GM18498 (cell line): Measurements from ENCODE around the gene TMC2.
"Not testable (repeated sequence)": the region's sequence is repeated elsewhere in the genome, so short reads cannot be mapped to it uniquely, and the experiment has no call there.

ENCODE experiments used
- ATAC-seq: cut with Tn5 transposase; IDR thresholded peaks from one replicate; pipeline ENCODE4 v1.9.1; 2021; ENCODE audit warnings: mild to moderate bottlenecking, moderate library complexity; ENCODE audit not compliant: unreplicated experiment

The TMC2 gene, protein sequence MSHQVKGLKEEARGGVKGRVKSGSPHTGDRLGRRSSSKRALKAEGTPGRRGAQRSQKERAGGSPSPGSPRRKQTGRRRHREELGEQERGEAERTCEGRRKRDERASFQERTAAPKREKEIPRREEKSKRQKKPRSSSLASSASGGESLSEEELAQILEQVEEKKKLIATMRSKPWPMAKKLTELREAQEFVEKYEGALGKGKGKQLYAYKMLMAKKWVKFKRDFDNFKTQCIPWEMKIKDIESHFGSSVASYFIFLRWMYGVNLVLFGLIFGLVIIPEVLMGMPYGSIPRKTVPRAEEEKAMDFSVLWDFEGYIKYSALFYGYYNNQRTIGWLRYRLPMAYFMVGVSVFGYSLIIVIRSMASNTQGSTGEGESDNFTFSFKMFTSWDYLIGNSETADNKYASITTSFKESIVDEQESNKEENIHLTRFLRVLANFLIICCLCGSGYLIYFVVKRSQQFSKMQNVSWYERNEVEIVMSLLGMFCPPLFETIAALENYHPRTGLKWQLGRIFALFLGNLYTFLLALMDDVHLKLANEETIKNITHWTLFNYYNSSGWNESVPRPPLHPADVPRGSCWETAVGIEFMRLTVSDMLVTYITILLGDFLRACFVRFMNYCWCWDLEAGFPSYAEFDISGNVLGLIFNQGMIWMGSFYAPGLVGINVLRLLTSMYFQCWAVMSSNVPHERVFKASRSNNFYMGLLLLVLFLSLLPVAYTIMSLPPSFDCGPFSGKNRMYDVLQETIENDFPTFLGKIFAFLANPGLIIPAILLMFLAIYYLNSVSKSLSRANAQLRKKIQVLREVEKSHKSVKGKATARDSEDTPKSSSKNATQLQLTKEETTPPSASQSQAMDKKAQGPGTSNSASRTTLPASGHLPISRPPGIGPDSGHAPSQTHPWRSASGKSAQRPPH

DNA sequence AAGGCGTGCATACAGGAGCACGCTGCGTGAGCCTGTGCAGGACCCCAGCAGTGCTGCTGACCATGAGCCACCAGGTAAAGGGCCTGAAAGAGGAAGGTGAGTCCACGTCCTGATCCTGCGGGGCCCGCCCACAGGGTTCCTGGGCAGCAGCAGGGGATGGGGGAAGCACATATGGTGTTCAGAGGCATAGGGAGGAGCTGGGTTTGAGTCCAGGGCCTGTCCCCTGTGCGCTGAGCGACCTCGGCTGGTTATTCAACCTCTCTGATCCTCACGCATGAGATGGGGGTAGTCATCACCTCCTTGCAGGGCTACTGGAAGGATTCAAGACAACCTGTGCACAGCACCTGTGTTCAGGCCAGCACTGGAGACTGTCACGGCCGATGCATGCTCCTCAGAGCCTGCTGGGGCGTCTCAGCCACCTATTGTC, at the start of gene TMC2:
Gene TMC2, plus strand, starts transcription at position 14 of the 427 bp plus-strand sequence. Its CDS starts 49 bp downstream, at position 63.
- no peak for ATAC-seq

DNA sequence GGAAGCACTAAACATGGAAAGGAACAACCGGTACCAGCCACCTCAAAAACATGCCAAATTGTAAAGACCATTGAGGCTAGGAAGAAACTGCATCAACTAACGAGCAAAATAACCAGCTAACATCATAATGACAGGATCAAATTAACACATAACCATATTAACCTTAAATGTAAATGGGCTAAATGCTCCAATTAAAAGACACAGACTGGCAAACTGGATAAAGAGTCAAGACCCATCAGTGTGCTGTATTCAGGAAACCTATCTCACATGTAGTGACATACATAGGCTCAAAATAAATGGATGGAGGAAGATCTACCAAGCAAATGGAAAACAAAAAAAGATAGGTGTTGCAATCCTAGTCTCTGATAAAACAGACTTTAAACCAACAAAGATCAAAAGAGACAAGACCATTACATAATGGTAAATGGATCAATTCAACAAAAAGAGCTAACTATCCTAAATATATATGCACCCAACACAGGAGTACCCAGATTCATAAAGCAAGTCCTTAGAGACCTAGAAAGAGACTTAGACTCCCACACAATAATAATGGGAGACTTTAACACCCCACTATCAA, 33.5 kb upstream of the TMC2 start:
- not testable (repeated sequence) for ATAC-seq

- not testable (repeated sequence) for ATAC-seq
Measured at GRCh38 chr20:2504803-2505202, 31.6 kb upstream of the TMC2 start.

GRCh38 chr20:2506426-2506825, 29.9 kb upstream of the TMC2 start:
- not testable (repeated sequence) for ATAC-seq

- no peak for ATAC-seq
Measured at GRCh38 chr20:2507464-2507863, 28.9 kb upstream of the TMC2 start.

GRCh38 chr20:2507875-2508630, 28.3 kb upstream of the TMC2 start:
- ATAC-seq: peak; percentile 8

GRCh38 chr20:2508631-2509467, 27.5 kb upstream of the TMC2 start, which contains the start of gene ZNF343:
ZNF343 (minus strand) TSS chr20:2508915; CDS start chr20:2493895, 15,020 bp downstream.
- ATAC-seq: peak; percentile 97

DNA sequence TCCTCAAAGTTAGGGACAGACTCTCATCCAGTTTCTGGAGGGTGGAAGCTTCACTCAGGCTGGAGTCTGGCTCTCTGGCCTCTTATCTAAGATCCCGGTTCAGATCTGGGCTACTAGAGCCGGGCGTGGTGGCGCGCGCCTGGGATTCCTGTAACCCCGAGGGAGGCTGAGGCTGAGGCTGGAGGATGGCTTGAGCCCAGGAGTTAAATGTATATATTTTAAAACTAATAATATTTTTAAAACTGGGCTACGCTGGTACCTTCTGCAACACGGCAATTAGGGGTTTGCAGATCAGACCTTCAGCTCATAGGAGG, 26.9 kb upstream of the TMC2 start:
- no peak for ATAC-seq

GRCh38 chr20:2509794-2510193, 26.6 kb upstream of the TMC2 start:
- no peak for ATAC-seq

GRCh38 chr20:2515203-2515602, 21.2 kb upstream of the TMC2 start:
- ATAC-seq: no peak

DNA sequence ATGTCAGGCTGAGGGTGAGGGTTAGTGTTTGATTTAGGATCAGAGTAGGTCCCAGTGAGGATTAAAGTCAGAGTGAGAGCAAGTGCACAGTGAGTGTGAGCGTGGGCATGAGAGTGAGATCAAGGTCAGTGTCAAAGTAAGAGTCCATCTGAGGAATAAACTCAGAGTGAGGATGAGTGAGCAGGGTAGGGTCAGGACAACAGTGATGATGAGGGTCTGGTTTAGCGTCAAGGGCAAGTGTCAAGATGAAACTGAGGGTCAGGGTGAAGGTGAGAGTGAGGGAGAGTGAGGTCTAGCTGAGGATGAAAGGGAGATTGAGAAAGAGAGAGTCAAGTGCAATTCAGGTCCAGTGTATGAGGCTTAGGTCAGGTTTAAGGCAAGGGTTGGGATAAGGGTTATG, 20.0 kb upstream of the TMC2 start:
- no peak for ATAC-seq

DNA sequence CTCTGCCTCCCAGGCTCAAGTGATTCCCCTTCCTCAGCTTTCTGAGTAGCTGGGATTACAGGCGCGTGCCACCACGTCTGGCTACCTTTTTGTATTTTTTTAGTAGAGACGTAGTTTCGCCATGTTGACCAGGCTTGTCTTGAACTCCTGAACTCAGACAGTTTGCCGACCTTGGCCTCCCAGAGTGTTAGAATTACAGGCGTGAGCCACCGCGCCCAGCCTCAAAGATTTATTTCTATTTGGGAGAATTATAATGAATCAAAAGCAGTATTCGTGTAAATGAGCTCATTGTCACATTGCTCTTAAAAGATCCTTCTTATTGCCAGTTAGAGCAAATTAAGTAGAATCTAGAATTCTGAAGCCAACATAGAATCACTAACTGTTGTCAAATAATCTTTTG, 18.3 kb upstream of the TMC2 start:
- no peak for ATAC-seq

GRCh38 chr20:2518558-2518957, 17.8 kb upstream of the TMC2 start:
- no peak for ATAC-seq

DNA sequence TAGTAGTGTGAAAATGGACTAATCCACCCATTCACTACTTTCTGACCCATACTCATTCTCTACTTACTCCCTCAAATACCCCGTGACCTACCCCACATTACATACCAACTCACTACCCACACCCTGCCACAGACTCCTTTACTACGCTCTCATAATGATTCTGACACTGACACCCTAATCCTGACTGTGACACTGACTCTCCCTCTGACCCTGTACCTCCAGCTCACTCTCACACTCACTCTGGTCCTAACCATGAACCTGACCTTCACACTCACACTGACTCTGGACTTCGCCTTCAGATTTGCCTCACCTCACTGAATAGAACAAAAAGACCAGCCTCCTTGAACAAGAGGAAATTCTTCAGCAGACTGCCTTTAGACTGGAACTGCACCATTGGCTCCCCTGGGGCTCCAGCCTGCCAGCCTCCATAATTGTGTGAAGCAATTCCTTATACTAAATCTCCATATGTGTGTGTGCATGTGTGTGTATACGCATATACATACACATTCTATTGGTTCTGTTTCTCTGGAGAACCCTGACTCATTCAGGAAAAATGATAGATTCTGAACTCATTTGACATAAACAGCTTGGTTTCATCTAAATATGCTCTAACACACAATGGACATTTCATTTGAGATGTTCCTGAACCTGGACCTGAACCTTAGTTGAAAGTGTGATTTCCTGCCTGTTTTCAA, 17.1 kb upstream of the TMC2 start:
- ATAC-seq: no peak

DNA sequence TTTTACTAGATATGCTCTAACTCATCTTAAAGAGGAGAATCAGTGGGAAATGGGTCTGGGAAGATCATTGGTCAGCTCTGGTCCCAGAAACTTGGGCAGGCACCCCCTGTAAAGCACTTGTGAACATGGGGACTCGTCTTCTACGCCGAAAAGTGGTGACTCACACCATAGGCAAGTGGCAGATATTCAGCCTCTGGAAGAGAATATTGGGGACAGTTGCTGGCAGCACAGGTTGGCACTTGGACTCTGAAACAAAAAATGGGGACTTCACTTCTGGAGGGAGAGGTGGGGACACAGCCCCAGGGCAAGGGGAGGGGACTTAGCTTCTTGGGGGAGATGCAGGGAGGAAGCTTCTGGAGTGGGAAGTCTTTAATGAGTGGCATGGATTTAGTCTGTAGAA, 15.8 kb upstream of the TMC2 start:
- ATAC-seq: no peak

DNA sequence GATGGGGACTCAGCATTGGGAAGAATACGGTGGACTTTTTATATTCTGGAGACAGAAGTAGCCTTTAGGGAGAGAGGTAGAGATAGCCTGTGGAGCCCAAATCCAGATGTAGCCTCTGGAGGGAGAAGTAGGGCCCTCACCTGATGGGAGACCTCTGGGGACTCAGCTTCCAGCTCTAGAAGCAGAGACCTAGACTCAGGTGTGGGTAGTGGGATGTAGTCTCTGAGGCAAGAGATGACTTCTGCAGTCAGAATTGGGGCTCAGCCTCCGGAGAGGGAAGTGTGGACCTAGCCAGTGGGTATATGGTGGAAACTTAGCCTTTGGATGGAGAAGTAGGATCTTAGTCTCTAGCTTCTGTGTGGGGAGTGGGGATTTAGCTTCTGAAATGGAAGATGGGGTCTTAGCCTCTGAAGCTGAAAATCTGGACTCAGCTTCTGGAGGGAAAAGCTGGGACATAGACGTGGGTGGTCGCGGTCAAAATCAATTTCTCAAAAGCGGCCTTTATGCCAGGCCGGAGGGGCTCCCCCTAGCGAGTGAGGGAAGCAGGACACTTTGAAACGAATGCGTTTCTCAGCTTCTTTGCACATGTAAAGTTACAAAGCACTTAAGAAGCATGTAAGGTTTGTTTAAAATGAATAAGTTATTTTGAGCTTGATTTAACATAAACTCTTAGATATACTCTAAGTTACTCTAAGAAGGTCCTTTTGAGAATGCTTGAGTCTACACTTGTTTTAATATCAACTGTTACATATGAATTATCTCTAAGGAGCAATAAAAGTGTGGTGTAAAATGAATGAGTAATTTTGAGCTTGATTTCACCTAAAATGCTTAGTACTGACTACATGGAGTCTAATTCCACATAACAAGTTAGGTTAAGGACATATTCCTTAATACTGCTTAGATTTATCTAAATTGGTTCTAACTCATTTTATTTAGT, 14.7 kb upstream of the TMC2 start:
- no peak for ATAC-seq

- not testable (repeated sequence) for ATAC-seq
Measured at GRCh38 chr20:2522826-2523429, 13.4 kb upstream of the TMC2 start.
